GM18505 (cell line): Measurements from ENCODE around the gene TNNT3.

ENCODE experiments used
- ATAC-seq: cut with Tn5 transposase; IDR thresholded peaks from one replicate; pipeline ENCODE4 v1.9.1; 2021; ENCODE audit not compliant: unreplicated experiment
- POLR2A ChIP-seq: IDR thresholded peaks from 4 replicates; pipeline ENCODE4 v1.6.1; 2011; ENCODE audit warnings: borderline replicate concordance; ENCODE audit not compliant: insufficient read depth, insufficient read length; ENCODE audit errors: extremely low read depth

TNNT3 gene

GRCh38 chr11:1968454-1969002 is 49.0 kb downstream of the TNNT3 start:
- no peak for ATAC-seq
- no peak for TF ChIP-seq POLR2A

- no peak for TF ChIP-seq POLR2A
- no peak for ATAC-seq
Measured at GRCh38 chr11:1969035-1969434, 49.5 kb downstream of the TNNT3 start.

- ATAC-seq: no peak
- no peak for TF ChIP-seq POLR2A
Measured at GRCh38 chr11:1969776-1970175, 50.3 kb downstream of the TNNT3 start.

- no peak for ATAC-seq
- TF ChIP-seq POLR2A: no peak
Measured at GRCh38 chr11:1970956-1971355, 51.5 kb downstream of the TNNT3 start.

- ATAC-seq: no peak
Measured at GRCh38 chr11:1975185-1975584, 55.7 kb downstream of the TNNT3 start.

GRCh38 chr11:1978720-1979473 is 59.4 kb downstream of the TNNT3 start:
- no peak for TF ChIP-seq POLR2A
- ATAC-seq: no peak

More at GRCh38 chr11:1975185-1975584, 55.7 kb downstream of the TNNT3 start:
- no peak for TF ChIP-seq POLR2A

GRCh38 chr11:1979607-1980006 is 60.1 kb downstream of the TNNT3 start:
- TF ChIP-seq POLR2A: no peak
- no peak for ATAC-seq

- no peak for TF ChIP-seq POLR2A
- no peak for ATAC-seq
Measured at GRCh38 chr11:1982873-1983600, 63.5 kb downstream of the TNNT3 start.

GRCh38 chr11:1983601-1983961 is 64.1 kb downstream of the TNNT3 start:
- ATAC-seq: no peak
- TF ChIP-seq POLR2A: no peak

GRCh38 chr11:1987024-1987423 is 67.5 kb downstream of the TNNT3 start:
- TF ChIP-seq POLR2A: no peak
- no peak for ATAC-seq

- TF ChIP-seq POLR2A: no peak
- ATAC-seq: no peak
Measured at GRCh38 chr11:1988174-1988573, 68.7 kb downstream of the TNNT3 start.
